NCI-H226 (cell line): ENCODE data around the gene CEP97.
A peak's percentile ranks its signal among the peaks of the same experiment; 100 is the strongest.

Source experiments
- DNase-seq: peaks from one replicate; pipeline ENCODE4 v3.0.0-alpha.2; 2015

CEP97 gene

DNA sequence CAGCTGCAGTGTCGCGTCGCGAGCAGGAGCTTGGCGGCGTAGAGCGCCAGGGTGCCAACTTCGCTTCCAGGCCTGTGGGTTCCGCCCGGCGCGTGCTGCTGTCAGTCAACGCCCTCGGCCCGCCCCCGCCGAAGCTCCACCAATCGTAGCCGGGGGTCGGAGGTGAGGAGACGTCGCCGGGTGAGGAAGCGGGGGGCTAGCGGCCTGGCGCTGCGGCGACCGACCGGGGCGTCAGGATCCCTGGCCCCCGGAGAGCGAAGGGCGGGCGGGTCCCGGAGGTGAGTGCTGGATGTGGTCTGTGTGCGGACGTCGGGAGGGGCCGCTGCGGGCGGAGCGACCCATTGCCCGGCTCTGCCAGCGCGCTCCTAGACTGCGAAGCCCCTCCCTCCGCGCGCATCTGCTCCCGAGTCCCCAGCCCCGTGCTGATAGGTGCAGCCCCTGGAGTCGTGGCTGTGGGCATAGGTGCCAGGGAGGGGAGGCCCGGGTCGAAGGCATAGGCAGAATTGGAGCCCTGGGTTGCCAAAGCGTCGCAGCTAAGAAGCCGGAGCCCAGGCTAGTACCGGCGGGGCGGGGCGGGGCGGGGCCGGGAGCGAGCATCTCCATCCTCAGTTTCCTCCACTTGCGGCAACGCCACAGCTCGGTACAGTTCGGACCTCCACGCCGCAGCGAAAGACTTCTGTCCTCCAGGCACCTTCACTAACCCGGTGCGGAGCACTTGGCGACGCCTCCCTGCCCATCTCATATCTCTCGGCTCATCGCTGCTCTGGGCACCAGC lies 54.8 kb downstream of the CEP97 start, which contains the start of gene NXPE3:
TSS of gene NXPE3 (plus strand) at position 165 of the 775 bp plus-strand sequence. CDS start 6,386 bp downstream, outside the sequence.
- DNase-seq = peak; percentile 65

DNA sequence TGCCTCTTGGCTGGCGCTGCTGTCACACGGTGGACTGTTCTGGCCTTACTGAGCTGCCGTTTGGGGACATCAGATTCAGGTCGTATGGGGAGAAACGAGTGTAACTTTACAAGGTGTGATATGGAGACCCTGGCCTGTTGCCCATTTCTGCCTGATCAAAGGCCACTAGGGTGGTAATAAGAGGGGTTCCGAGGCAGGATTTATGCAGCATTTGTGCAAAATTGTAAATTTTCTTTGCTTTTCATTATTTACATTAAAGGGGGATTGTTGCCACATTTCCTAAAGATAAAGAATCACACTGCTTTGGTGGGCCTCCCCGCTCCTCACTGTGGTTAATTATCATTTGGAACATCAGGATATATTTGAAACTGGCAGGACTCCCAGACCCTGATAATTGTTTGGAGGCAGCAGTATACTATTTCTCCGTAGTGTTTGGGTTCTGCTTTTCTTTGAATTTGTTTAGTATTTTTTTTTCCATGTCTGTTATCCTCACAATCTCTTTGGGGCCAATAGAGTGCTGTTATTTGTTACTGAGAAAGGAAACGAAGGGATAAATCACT lies 55.5 kb downstream of the CEP97 start:
- no peak for DNase-seq

DNA sequence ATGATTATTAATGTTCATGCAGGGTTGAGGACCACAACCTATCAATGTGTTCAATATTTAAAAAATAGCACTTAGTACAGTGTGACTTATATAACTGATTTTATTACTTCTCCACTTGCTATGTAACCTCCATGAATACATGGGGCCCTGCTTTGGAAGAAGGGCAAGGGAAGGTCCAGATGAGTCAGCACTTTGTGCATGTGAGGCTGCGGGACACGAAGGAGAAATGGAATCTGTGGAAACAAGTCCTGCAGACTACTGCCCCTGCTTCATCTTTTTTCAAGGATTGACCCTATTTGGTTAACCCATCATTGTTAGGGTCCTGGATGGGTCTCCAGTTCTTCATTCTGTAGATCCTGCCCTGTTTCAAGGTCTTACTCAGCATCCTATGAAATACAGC lies 56.2 kb downstream of the CEP97 start:
- no peak for DNase-seq

DNA sequence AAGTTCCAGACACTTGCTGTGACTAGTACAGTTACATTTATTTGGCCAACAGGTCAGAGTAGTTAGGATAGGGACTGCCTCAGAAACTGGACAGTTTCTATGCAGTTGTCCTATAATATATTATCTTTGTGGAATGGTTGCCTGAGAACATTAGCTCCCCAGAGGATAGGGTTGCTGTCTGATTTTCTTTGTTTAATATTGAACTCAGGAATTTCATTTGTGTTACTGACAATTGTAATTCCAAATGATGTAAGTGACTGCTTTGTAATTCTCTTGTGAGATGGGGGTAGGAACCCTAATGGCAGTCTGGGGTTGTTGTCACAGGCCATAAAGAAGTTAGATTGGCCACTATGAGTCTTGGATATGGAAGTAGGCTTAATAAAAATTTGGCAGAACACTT lies 56.8 kb downstream of the CEP97 start:
- DNase-seq = no peak

DNA sequence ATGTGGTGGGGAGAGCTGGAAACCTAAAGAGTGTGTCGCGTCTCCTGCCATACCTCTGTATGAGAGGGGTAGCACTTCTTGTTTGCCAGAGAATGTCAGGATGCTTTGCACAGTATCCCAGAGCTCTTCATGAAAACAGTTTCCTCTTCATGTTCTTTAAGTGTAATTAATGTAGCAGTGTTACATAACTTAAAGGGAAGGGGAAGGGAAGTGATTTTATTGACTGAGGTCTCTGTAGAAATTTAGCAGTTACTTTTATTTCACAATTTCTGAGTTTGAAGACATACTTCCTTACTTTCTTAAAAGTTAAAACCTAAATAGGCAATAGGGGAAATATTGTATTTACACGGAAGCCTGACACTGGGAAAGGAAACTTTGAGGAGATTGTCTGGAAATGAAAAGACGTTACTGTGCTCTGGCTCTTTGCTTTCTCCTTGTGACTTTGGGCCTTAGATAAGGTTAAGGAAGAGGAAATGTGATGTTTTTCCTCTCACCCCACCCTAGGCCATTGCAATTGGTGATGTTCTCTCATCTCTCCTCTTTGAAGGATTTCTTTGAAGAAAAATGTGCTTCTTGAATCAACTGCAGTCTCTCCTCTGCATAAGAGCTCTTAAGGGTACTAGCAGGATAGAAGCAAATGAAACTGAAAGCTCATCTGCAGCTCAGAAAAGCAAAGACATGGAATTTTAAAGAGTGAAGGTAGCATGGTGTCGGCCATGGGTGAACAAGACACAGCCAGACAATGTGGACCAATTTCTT lies 60.6 kb downstream of the CEP97 start:
- DNase-seq = no peak

GRCh38 chr3:101791778-101792177 lies 67.4 kb downstream of the CEP97 start:
- DNase-seq = no peak

- DNase-seq = no peak
Observed at GRCh38 chr3:101796077-101796680, 71.8 kb downstream of the CEP97 start.

DNA sequence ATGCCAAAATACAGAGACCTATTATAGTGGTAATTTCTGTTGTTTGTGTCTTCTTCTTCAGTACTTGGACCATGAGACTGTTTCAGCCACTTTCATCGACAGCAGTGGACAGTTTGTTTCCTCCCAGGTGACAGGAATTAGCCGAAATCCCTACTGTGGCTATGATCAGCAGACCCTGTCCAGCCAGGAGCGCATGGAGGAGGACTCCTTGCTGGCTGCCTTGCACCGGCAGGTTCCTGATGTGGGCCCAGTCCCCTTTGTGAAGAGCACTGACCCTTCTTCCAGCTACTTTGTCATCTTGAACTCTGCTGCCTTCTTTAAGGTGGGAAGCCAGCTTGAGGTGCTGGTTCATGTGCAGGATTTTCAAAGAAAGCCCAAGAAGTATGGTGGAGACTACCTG lies 76.8 kb downstream of the CEP97 start:
- DNase-seq = no peak

- no peak for DNase-seq
Observed at GRCh38 chr3:101802179-101802578, 77.8 kb downstream of the CEP97 start.

DNA sequence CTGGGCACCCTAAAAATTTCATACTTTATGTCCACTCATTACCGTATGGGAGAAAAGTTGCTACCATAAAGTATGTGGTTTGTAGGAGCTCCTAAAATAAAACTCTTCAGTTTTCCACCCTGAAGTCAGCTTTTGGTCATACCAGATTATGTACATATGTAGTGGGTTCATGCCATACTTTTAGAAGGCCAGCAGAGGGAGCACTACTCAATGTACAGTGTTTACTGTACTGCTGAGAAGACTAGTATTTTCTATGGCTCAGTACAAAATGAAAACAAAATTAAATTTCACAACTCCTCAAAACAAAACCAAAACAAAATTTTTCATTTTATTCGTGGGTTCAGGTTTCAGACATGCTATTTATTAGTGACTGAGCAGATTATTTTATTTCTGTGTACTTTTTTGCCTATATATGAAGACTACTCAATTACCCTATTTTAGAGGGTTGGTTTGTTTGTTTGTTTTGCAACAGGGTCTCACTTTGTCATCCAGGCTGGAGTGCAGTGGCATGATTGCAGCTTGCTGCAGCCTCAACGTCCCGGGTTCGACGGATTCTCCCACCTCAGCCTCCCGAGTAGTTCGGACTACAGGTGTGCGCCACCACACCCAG lies 78.9 kb downstream of the CEP97 start:
- DNase-seq = peak; percentile 36

DNA sequence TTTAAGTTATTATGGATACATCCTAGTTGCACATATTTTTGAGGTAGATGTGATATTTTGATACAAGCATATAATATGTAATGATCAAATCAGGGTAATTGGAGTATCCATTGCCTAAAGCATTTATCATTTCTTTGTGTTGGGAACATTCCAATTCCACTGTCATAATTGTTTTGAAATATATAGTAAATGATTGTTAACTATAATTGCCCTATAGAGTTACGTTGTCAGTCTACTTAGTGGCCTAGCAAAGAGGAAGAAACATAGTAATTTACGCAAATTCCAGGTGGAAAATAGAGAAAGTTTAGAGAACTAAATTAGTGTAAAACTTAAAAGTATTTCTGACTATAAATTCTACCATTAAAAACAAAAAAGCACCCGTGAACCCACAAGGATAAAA lies 79.5 kb downstream of the CEP97 start:
- no peak for DNase-seq

GRCh38 chr3:101806491-101806890 lies 82.1 kb downstream of the CEP97 start:
- no peak for DNase-seq

- no peak for DNase-seq
Observed at GRCh38 chr3:101807888-101808287, 83.5 kb downstream of the CEP97 start.

DNA sequence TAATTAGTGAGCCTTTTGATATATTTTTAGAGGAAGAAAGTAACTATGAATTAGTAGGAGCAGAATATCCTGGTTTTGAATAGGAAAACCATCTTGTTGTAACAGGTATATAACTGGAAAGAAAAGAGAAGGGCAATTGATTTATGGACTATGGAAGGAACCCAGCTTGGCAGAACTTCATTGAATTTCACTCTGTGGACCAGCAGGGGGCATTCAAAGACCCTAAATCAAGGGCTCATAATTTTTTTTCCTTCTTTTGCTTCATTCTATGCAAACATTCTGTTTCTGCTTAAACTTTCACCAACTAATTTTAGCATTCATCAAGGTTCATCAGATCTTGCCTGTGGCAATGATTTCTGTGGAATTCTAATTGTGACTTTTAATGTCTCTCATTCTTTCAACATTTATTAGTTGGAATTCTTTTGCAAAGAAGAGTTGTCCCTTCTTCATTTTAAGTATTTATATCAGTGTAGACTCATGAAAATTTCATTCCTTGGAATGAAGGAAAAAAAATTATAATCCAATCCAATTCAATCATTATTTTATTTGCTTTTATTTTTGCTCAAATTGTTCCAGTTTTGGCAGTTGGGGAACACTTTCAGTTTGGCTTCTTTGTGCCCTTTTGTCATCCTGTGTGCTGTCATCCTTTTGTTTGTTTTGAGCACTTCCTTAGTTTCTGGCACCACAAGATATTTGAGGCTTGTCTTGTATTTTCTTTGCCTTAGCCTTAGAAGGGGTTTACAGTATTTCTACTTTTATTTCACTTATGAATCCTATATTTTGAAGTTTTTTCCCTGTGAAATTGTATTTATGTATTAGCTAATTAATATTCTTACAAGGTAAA lies 85.0 kb downstream of the CEP97 start:
- DNase-seq = no peak

- no peak for DNase-seq
Observed at GRCh38 chr3:101810022-101810418, 85.6 kb downstream of the CEP97 start.

DNA sequence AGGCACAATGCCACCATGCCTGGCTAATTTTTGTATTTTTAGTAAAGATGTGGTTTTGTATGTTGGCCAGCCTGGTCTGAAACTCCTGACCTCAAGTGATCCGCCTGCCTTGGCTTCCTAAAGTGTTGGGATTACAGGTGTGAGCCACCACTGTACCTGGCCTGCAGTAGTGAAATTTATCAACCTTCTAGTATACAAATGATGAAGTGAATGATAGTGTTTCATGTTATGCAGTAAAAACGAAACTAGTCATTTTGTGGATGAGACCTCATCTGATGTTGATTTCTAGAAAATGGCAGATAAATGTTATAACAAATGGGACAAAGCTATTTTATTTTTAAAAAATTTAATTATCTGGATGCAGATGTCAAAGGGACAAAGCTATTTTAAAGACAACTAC lies 87.5 kb downstream of the CEP97 start:
- no peak for DNase-seq

- no peak for DNase-seq
Observed at GRCh38 chr3:101812895-101813294, 88.5 kb downstream of the CEP97 start.

- DNase-seq = no peak
Observed at GRCh38 chr3:101813817-101814440, 89.5 kb downstream of the CEP97 start.

- DNase-seq = no peak
Observed at GRCh38 chr3:101814835-101815234, 90.4 kb downstream of the CEP97 start.

- DNase-seq = no peak
Observed at GRCh38 chr3:101816215-101817149, 92.1 kb downstream of the CEP97 start.
